Fibroblast of peridontal ligament (primary cell): Measurements from ENCODE around the gene TTC22.
A peak's percentile ranks its signal among the peaks of the same experiment; 100 is the strongest.

ENCODE experiments used
- DNase-seq: peaks from one replicate; pipeline ENCODE4 v3.0.0-alpha.2; 2010; ENCODE audit errors: extremely low read depth

TTC22 gene

GRCh38 chr1:54834007-54834541, 33.0 kb upstream of the TTC22 start:
- DNase-seq: no peak

GRCh38 chr1:54833121-54833520, 32.0 kb upstream of the TTC22 start:
- DNase-seq: no peak

GRCh38 chr1:54826226-54826816, 25.2 kb upstream of the TTC22 start:
- no peak for DNase-seq

- no peak for DNase-seq
Measured at GRCh38 chr1:54825696-54826095, 24.6 kb upstream of the TTC22 start.

- DNase-seq: no peak
Measured at GRCh38 chr1:54823670-54824069, 22.5 kb upstream of the TTC22 start.

GRCh38 chr1:54819733-54820132, 18.6 kb upstream of the TTC22 start:
- DNase-seq: no peak

- no peak for DNase-seq
Measured at GRCh38 chr1:54819195-54819536, 18.0 kb upstream of the TTC22 start.

GRCh38 chr1:54818461-54819194, 17.5 kb upstream of the TTC22 start:
- peak; percentile 9 for DNase-seq

- no peak for DNase-seq
Measured at GRCh38 chr1:54816951-54817350, 15.8 kb upstream of the TTC22 start.

- no peak for DNase-seq
Measured at GRCh38 chr1:54816130-54816529, 15.0 kb upstream of the TTC22 start.

- no peak for DNase-seq
Measured at GRCh38 chr1:54815086-54815876, 14.2 kb upstream of the TTC22 start.

- DNase-seq: no peak
Measured at GRCh38 chr1:54814571-54814970, 13.4 kb upstream of the TTC22 start.

- DNase-seq: no peak
Measured at GRCh38 chr1:54814126-54814498, 13.0 kb upstream of the TTC22 start.

GRCh38 chr1:54813485-54814125, 12.5 kb upstream of the TTC22 start:
- no peak for DNase-seq

GRCh38 chr1:54812801-54813484, 11.8 kb upstream of the TTC22 start:
- no peak for DNase-seq

GRCh38 chr1:54811739-54812655, 10.9 kb upstream of the TTC22 start:
- no peak for DNase-seq

GRCh38 chr1:54811066-54811465, 9.9 kb upstream of the TTC22 start:
- no peak for DNase-seq

GRCh38 chr1:54810153-54810942, 9.2 kb upstream of the TTC22 start:
- DNase-seq: peak; percentile 53

GRCh38 chr1:54809496-54810074, 8.5 kb upstream of the TTC22 start:
- DNase-seq: no peak
